HEK293T (cell line): Measurements from ENCODE around the gene AP1M2.

Source experiments
- CTCF ChIA-PET: fragments of 350-600 bp; formaldehyde crosslinking; extraction: SDS; loops from one replicate; lab custom pipeline; 2021; ENCODE audit warnings: antibody characterized with exemption, inconsistent platforms; lab: Yijun Ruan, JAX
- POLR2A ChIA-PET: fragments of 350-600 bp; formaldehyde crosslinking; extraction: SDS; loops from one replicate; lab custom pipeline; 2020; ENCODE audit warnings: antibody characterized with exemption, inconsistent platforms; lab: Yijun Ruan, JAX
- DNase-seq: peaks from one replicate; pipeline ENCODE4 v3.0.0; 2012; ENCODE audit warnings: mixed read lengths; ENCODE audit errors: extremely low spot score
- ARNT ChIP-seq: fragments of 450-650 bp; IDR thresholded peaks from 2 replicates; pipeline ENCODE4 v1.6.1; 2017; ENCODE audit warnings: mild to moderate bottlenecking
- BHLHE40 ChIP-seq: fragments of 450-650 bp; IDR thresholded peaks from 2 replicates; pipeline ENCODE4 v1.6.1; 2016; ENCODE audit warnings: mild to moderate bottlenecking, moderate library complexity, borderline replicate concordance
- CTBP1 ChIP-seq: fragments of 450-650 bp; IDR thresholded peaks from 2 replicates; pipeline ENCODE4 v1.6.1; 2016; ENCODE audit warnings: borderline replicate concordance
- ELF4 ChIP-seq: fragments of 450-650 bp; IDR thresholded peaks from 2 replicates; pipeline ENCODE4 v1.6.1; 2017; ENCODE audit warnings: antibody characterized with exemption
- FOXA1 ChIP-seq: fragments of 450-650 bp; IDR thresholded peaks from 2 replicates; pipeline ENCODE4 v1.6.1; 2016; ENCODE audit warnings: mild to moderate bottlenecking
- FOXK2 ChIP-seq: fragments of 450-650 bp; IDR thresholded peaks from 2 replicates; pipeline ENCODE4 v1.6.1; 2016; ENCODE audit warnings: mild to moderate bottlenecking
- FOXM1 ChIP-seq: fragments of 450-650 bp; IDR thresholded peaks from 2 replicates; pipeline ENCODE4 v1.6.1; 2017; ENCODE audit warnings: mild to moderate bottlenecking, borderline replicate concordance
- HDGF ChIP-seq: fragments of 450-650 bp; IDR thresholded peaks from 2 replicates; pipeline ENCODE4 v1.6.1; 2017; ENCODE audit warnings: antibody characterized with exemption, borderline replicate concordance
- L3MBTL2 ChIP-seq: fragments of 450-650 bp; conservative IDR thresholded peaks from 2 replicates; pipeline ENCODE4 v1.6.1; 2016; ENCODE audit warnings: mild to moderate bottlenecking
- LEF1 ChIP-seq: fragments of 450-650 bp; IDR thresholded peaks from 2 replicates; pipeline ENCODE4 v1.6.1; 2017; ENCODE audit warnings: mild to moderate bottlenecking, borderline replicate concordance
- NFRKB ChIP-seq: fragments of 450-650 bp; IDR thresholded peaks from 2 replicates; pipeline ENCODE4 v1.6.1; 2016; ENCODE audit warnings: mild to moderate bottlenecking, moderate library complexity
- PKNOX1 ChIP-seq: fragments of 450-650 bp; IDR thresholded peaks from 2 replicates; pipeline ENCODE4 v1.6.1; 2016
- SP1 ChIP-seq: fragments of 450-650 bp; IDR thresholded peaks from 2 replicates; pipeline ENCODE4 v1.6.1; 2017
- SUZ12 ChIP-seq: fragments of 450-650 bp; IDR thresholded peaks from 2 replicates; pipeline ENCODE4 v1.6.1; 2016; ENCODE audit warnings: mild to moderate bottlenecking
- TARDBP ChIP-seq: fragments of 450-650 bp; IDR thresholded peaks from 2 replicates; pipeline ENCODE4 v1.6.1; 2016
- ZNF384 ChIP-seq: fragments of 450-650 bp; IDR thresholded peaks from 2 replicates; pipeline ENCODE4 v1.6.1; 2016

Gene AP1M2

GRCh38 chr19:10550336-10550735 lies 36.8 kb downstream of the AP1M2 start:
- TF ChIP-seq HDGF, result no peak
- TF ChIP-seq L3MBTL2, result no peak
- TF ChIP-seq LEF1, result no peak
- TF ChIP-seq PKNOX1, result no peak; the same call in 1 of the 2 replicates
- TF ChIP-seq FOXM1, result no peak
- no peak for TF ChIP-seq ARNT
- TF ChIP-seq FOXK2, result no peak
- no peak for TF ChIP-seq FOXA1
- no peak for TF ChIP-seq ELF4
- TF ChIP-seq CTBP1, result no peak
- TF ChIP-seq ZNF384, result no peak; the same call in 1 of the 2 replicates
- no peak for TF ChIP-seq BHLHE40
- TF ChIP-seq SP1, result no peak
- no peak for TF ChIP-seq SUZ12
- no peak for TF ChIP-seq TARDBP
- TF ChIP-seq NFRKB, result no peak
- POLR2A ChIA-PET, result no interaction called here
- no peak for DNase-seq
- CTCF ChIA-PET, result interaction anchor here (0.6 kb wide), 1 partner anchor 831 kb away, joined by 3 read pairs; no protein-coding TSS in a partner anchor

- POLR2A ChIA-PET, result no interaction called here
- TF ChIP-seq BHLHE40 (no peak), ZNF384 (no peak), FOXK2 (no peak), TARDBP (no peak), FOXM1 (no peak), ARNT (no peak), ELF4 (no peak), HDGF (no peak), LEF1 (no peak), NFRKB (no peak), FOXA1 (no peak), SUZ12 (no peak), L3MBTL2 (no peak), PKNOX1 (no peak), CTBP1 (no peak), SP1 (no peak)
- DNase-seq, result no peak
Observed at GRCh38 chr19:10549733-10550132, 37.4 kb downstream of the AP1M2 start.

GRCh38 chr19:10548746-10549276 lies 38.3 kb downstream of the AP1M2 start:
- CTCF ChIA-PET, result no interaction called here
- POLR2A ChIA-PET, result no interaction called here
- TF ChIP-seq ZNF384, result no peak
- DNase-seq, result no peak

More at GRCh38 chr19:10549733-10550132, 37.4 kb downstream of the AP1M2 start:
- CTCF ChIA-PET, result no interaction called here

- POLR2A ChIA-PET, result no interaction called here
- CTCF ChIA-PET, result interaction anchor here (0.6 kb wide), 1 partner anchor 12 kb away, joined by 3 read pairs; no protein-coding TSS in a partner anchor
- no peak for TF ChIP-seq ELF4
- no peak for TF ChIP-seq FOXA1
- no peak for TF ChIP-seq ZNF384
- no peak for TF ChIP-seq FOXM1
- TF ChIP-seq LEF1, result no peak
- TF ChIP-seq ARNT, result no peak
- no peak for TF ChIP-seq PKNOX1
- no peak for TF ChIP-seq SUZ12
- no peak for TF ChIP-seq TARDBP
- no peak for TF ChIP-seq SP1
- TF ChIP-seq FOXK2, result no peak
- TF ChIP-seq HDGF, result no peak
- no peak for TF ChIP-seq L3MBTL2
- no peak for TF ChIP-seq BHLHE40
- no peak for TF ChIP-seq NFRKB
- TF ChIP-seq CTBP1, result no peak
- no peak for DNase-seq
Observed at GRCh38 chr19:10546817-10547216, 40.3 kb downstream of the AP1M2 start.

- no peak for TF ChIP-seq BHLHE40
- TF ChIP-seq L3MBTL2, result no peak
- TF ChIP-seq NFRKB, result no peak
- TF ChIP-seq PKNOX1, result no peak
- TF ChIP-seq ELF4, result no peak
- TF ChIP-seq CTBP1, result no peak
- no peak for TF ChIP-seq SUZ12
- TF ChIP-seq SP1, result no peak
- no peak for TF ChIP-seq TARDBP
- no peak for TF ChIP-seq FOXK2
- TF ChIP-seq FOXA1, result no peak
- TF ChIP-seq LEF1, result no peak
- no peak for TF ChIP-seq ARNT
- TF ChIP-seq ZNF384, result no peak
- TF ChIP-seq FOXM1, result no peak
- TF ChIP-seq HDGF, result no peak
- DNase-seq, result no peak
- CTCF ChIA-PET, result no interaction called here
- POLR2A ChIA-PET, result interaction anchor here (1.1 kb wide), 1 partner anchor 9 kb away, joined by 3 read pairs; no protein-coding TSS in a partner anchor
Observed at GRCh38 chr19:10544753-10545251, 42.3 kb downstream of the AP1M2 start.
